TTC549 (cell line): ENCODE data around the gene BMPR2.
"Not testable (repeated sequence)": the region's sequence is repeated elsewhere in the genome, so short reads cannot be mapped to it uniquely, and the experiment has no call there.

Experiments used
- FAIRE-seq: peaks from 2 replicates; lab custom pipeline; 2012; peaks lifted over from hg19 to GRCh38; lab: Jason Lieb, UNC

BMPR2 gene

DNA sequence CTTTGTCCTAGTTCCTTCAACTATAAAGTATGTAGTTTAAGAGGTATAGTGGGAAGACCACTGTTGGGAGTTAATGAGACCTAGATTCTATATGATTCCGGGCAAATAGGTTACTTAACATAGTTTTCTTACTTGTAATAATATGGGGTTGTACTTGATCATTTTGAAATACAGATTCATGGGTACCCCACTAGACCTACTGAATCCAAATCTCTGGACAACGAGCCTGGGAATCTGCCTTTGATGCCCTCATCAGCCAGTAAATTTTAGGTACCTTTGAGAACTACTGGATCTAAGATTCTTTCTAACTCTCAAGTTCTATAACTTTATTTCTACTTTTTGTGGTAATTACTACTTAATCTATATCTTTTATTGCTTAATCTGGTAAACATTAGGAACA is 6.6 kb downstream of the BMPR2 start:
- no peak for FAIRE-seq

DNA sequence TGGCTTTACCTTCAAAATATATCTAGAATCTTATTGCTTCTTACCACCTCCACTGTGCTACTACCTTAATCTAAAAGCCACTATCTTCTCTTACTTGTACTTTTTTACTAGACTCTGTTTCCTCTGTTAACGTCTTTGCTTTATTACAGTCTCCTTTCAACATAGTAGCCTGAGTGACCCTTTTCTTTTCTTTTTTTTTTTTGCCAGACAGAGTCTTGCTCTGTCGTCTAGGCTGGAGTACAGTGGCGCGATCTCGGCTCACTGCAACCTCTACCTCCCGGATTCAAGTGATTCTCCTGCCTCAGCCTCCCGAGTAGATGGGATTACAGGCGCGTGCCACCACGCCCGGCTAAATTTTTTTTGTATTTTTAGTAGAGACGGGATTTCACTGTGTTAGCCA is 10.4 kb downstream of the BMPR2 start:
- not testable (repeated sequence) for FAIRE-seq

GRCh38 chr2:202387608-202388342 is 11.6 kb downstream of the BMPR2 start:
- no peak for FAIRE-seq

DNA sequence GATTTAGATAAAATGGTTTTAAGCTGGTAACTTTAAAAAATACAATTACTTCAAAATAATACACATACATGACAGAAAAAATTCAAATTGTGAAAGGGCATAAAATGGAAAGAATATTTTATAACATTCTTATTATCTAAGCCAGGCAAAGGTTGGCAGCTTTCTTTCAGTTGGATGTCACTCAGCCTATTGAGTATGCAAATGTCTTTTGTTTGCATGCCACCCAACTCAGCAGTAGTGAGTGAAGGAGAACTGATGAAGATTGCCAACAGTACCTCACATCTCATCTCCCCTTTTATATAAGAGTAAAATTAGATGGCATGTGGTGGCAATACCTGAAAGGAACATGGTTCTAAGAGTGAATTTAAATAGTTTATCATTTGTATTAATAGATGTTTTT is 24.8 kb downstream of the BMPR2 start:
- FAIRE-seq, result no peak

- no peak for FAIRE-seq
Measured at GRCh38 chr2:202405798-202406197, 29.7 kb downstream of the BMPR2 start.

GRCh38 chr2:202406445-202406978 is 30.4 kb downstream of the BMPR2 start:
- no peak for FAIRE-seq

GRCh38 chr2:202408546-202409140 is 32.5 kb downstream of the BMPR2 start:
- FAIRE-seq, result no peak

DNA sequence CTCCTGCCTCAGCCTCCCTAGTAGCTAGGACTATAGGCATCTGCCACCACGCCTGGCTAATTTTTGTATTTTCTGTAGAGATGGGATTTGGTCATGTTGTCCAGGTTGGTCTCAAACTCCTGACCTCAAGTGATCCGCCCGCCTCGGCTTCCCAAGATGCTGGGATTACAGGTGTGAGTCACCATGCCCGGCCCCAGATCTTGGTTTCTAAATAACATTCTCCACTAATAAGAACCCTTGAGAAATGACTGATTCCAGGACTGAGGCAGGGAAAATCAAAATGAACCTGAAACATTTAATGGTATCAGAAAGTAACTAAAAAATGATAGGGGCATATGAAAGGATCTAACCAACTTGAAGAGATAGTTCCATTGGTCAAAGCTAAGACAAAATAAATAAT is 34.0 kb downstream of the BMPR2 start:
- no peak for FAIRE-seq

DNA sequence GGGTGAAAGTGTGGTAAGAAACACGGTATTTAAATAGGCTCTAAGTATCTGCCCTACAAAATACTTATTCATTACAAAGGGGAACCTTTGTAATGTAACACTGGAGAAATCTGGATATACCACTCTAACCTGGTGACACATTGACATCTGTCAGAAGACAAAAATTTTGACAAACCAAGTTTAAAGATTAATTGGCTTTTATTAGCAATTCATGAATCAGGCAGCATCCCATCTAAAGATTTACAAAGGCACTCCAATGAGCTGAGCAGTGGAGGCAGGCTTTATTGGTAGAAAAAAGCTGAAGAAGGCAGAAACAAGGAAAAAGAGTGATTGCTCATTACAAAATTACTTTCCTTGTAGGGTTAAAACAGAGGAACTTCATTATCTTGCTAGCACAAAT is 35.0 kb downstream of the BMPR2 start:
- no peak for FAIRE-seq

GRCh38 chr2:202418027-202418426 is 41.9 kb downstream of the BMPR2 start:
- FAIRE-seq, result no peak

GRCh38 chr2:202418511-202418910 is 42.4 kb downstream of the BMPR2 start:
- no peak for FAIRE-seq

DNA sequence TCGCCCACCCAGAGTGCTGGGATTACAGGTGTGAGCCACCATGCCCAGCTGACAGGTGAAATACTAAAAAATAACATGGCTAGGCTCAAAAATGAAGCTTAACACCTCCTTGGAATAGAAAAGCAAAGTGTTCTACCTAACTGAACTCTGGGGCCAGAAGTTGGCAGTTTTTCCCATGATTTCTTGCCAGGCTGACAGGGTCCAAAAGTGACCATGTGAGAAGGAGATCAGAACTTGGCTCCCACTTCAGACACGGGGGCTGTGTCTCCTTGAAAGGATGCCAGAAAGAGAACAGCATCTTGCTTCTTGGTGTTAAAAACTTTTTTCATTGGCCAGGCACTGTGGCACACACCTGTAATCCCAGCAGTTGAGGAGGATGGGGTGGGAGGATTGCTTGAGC is 47.0 kb downstream of the BMPR2 start:
- FAIRE-seq, result no peak

GRCh38 chr2:202425036-202425435 is 48.9 kb downstream of the BMPR2 start:
- FAIRE-seq, result no peak

DNA sequence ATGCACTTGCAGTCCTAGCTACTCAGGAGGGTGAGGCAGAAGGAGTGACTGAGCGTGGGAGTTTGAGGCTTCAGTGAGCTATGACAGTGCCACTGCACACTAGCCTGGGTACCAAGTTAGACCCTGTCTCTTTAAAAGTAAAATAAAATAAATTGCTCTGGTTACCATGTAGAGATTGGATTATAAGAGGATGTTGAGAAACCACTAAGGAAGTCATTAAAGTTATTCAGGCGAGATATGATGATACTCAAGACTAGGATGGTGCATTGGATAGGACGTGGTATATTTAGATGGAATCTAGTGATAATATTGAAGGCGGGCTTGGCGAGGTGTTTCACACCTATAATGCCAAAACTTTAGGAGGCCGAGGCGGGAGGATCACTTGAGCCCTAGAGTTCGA is 50.6 kb downstream of the BMPR2 start:
- no peak for FAIRE-seq

DNA sequence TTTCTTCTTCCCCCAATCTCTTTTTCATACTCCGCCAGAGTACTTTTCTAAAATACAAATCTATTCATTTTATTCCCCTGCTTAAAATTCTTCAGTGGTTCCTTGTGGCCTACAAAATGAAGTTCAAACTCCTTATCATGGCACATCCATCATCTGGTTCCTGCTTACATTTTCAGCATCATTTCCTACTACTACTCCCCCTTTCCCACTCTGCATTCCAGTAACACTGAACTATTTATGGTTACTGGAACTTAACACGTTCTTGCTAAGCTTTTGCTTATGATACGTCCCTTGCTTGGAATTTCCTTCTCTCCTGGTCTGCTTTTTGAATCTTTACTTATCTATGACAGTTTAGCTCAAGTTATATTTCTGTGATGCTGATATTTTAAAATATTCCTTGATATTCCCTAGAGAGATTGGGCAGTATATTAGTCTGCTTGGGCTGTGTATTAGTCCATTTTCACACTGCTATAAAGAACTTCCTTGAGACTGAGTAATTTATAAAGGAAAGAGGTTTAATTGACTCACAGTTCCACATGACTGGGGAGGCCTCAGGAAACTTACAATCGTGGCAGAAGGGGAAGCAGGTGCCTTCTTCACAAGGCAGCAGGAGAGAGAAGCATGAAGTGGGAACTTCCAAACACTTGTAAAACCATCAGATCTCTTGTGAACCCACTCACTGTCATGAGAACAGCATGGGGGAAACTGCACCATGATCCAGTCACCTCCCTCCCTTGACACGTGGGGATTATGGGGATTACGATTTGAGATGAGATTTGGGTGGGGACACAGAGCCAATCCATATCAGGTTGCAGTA is 53.2 kb downstream of the BMPR2 start:
- FAIRE-seq, result no peak

DNA sequence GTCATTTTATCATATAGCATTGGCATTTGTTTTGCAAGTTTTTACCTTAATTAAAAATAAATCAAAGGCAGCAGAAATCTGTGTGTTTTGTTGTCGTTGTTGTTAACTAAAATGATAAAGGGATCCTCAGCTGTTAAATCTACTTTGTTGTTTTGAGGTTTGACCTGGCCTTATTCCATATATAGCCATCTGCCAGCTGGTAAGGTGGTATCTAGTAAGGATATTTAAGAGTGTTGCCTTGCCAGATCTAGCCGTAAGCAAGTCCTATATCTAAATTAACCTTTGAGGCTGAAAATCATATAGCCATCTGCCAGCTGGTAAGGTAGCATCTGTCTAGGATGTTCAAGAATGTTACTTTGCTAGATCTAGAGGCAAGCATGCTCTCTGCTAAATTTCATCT is 56.6 kb downstream of the BMPR2 start:
- no peak for FAIRE-seq

DNA sequence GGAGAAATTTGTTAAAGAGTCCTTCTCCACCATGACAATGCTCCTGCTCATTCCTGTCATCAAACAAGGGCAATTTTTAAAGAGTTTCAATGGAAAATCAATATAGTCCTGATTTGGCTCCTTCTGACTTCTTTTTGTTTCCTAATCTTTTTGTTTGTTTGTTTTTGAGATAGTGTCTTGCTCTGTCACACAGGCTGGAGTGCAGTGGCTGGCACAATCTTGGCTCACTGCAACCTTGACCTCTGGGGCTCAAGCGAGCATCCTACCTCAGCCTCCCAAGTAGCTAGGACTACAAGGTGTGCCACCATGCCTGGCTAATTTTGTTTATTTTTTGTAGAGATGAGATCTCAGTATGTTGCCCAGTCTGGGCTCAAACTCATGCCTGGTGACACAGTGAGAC is 58.3 kb downstream of the BMPR2 start:
- no peak for FAIRE-seq

DNA sequence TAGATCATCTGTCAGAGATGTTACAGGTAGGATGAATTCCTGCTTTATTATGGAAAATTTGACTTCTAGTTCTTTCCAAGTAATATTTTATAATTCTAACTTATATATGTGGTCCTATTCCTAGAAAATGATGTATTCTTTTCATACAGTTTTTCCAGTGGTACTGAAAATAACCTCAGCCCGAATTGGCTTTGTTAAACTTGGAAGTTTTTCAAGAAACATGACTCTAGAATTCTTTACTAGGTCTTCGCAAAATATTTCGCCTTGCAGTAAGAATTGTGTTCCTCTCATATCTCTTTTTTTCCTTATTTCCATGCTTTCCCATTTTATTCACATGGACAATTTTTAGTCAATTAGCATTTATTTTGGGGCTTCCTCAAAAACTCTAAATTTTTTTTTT is 60.5 kb downstream of the BMPR2 start:
- FAIRE-seq, result no peak

- FAIRE-seq, result not testable (repeated sequence)
Measured at GRCh38 chr2:202440117-202440516, 64.0 kb downstream of the BMPR2 start.

- no peak for FAIRE-seq
Measured at GRCh38 chr2:202442882-202443281, 66.8 kb downstream of the BMPR2 start.

- FAIRE-seq, result no peak
Measured at GRCh38 chr2:202444000-202444399, 67.9 kb downstream of the BMPR2 start.

GRCh38 chr2:202449344-202449743 is 73.2 kb downstream of the BMPR2 start:
- FAIRE-seq, result no peak

GRCh38 chr2:202450785-202451184 is 74.7 kb downstream of the BMPR2 start:
- no peak for FAIRE-seq
